WTC11 (cell line): ENCODE data around the gene TNK2. TPM values are rescaled to one million over a fixed set of nuclear protein-coding genes. Genes with fewer than 3 reads are reported as not detected.

Experiments
- ATAC-seq: fragments of 200-7000 bp; cut with Tn5 transposase; 2 replicates; pipeline ENCODE4 v1.10.0; 2021; ENCODE audit warnings: mild to moderate bottlenecking, moderate library complexity
- CTCF ChIA-PET: fragments of 300-600 bp; sonication (Branson Sonifier 250); formaldehyde crosslinking; loops from one replicate; lab custom pipeline; 2021; ENCODE audit warnings: antibody characterized with exemption; lab: Charles Lee
- POLR2A ChIA-PET: fragments of 350-600 bp; sonication (Branson Sonifier 250); formaldehyde crosslinking; loops from one replicate; lab custom pipeline; 2021; ENCODE audit warnings: antibody characterized with exemption; lab: Charles Lee
- DNase-seq: peaks from one replicate; pipeline ENCODE4 v3.0.0; 2021; ENCODE audit warnings: low spot score
- H3K27ac Mint-ChIP-seq: 2 replicates; pipeline ENCODE4 v1.8.0; 2021; ENCODE audit warnings: mixed read lengths
- H3K27me3 Mint-ChIP-seq: 2 replicates; pipeline ENCODE4 v1.8.0; 2021; ENCODE audit warnings: low read depth, mild to moderate bottlenecking, moderate library complexity, mixed read lengths
- H3K36me3 Mint-ChIP-seq: 2 replicates; pipeline ENCODE4 v1.8.0; 2021; ENCODE audit warnings: mixed read lengths
- H3K4me1 Mint-ChIP-seq: 2 replicates; pipeline ENCODE4 v1.8.0; 2022; ENCODE audit warnings: mixed read lengths
- H3K4me3 Mint-ChIP-seq: 2 replicates; pipeline ENCODE4 v1.8.0; 2021; ENCODE audit warnings: mild to moderate bottlenecking, moderate library complexity, mixed read lengths
- H3K9me3 Mint-ChIP-seq: 2 replicates; pipeline ENCODE4 v1.8.0; 2021; ENCODE audit warnings: mixed read lengths
- CREB1 ChIP-seq: sonication (generic); formaldehyde crosslinking; IDR thresholded peaks from 2 replicates; pipeline ENCODE4 v1.8.0; 2023; ENCODE audit warnings: mild to moderate bottlenecking, missing genetic modification reagents
- CREM ChIP-seq: sonication (generic); formaldehyde crosslinking; IDR thresholded peaks from 2 replicates; pipeline ENCODE4 v1.8.1; 2022; ENCODE audit warnings: mild to moderate bottlenecking, missing genetic modification reagents, moderate library complexity
- JUN ChIP-seq: sonication (generic); formaldehyde crosslinking; IDR thresholded peaks from 2 replicates; pipeline ENCODE4 v1.8.0; 2023; ENCODE audit warnings: mild to moderate bottlenecking, missing genetic modification reagents
- KAT7 ChIP-seq: sonication (generic); formaldehyde crosslinking; IDR thresholded peaks from 2 replicates; pipeline ENCODE4 v1.8.1; 2023; ENCODE audit warnings: missing genetic modification reagents, mild to moderate bottlenecking, borderline replicate concordance
- NFYB ChIP-seq: sonication (generic); formaldehyde crosslinking; conservative IDR thresholded peaks from 2 replicates; pipeline ENCODE4 v1.8.0; 2022; ENCODE audit warnings: low read depth, missing genetic modification reagents
- NR3C1 ChIP-seq: sonication (generic); formaldehyde crosslinking; conservative IDR thresholded peaks from 2 replicates; pipeline ENCODE4 v1.8.1; 2023; ENCODE audit warnings: low read depth, mild to moderate bottlenecking, missing genetic modification reagents
- TP53 ChIP-seq: sonication (generic); formaldehyde crosslinking; IDR thresholded peaks from 2 replicates; pipeline ENCODE4 v1.8.1; 2023; ENCODE audit warnings: mild to moderate bottlenecking, missing genetic modification reagents
- ZNF219 ChIP-seq: sonication (generic); formaldehyde crosslinking; IDR thresholded peaks from 2 replicates; pipeline ENCODE4 v1.8.0; 2023; ENCODE audit warnings: missing genetic modification reagents, mild to moderate bottlenecking, borderline replicate concordance
- total RNA-seq: library from RNA; stranded (reverse); gene quantifications from 3 replicates; pipeline ENCODE4 v1.2.3, GENCODE V29; 2021
- TF ChIP-seq, protein P1 (sequence below): fragments of 250-450 bp; sonication (Bioruptor Pico); IDR thresholded peaks from 2 replicates; pipeline ENCODE4 v1.9.0; 2021; ENCODE audit warnings: mild to moderate bottlenecking, borderline replicate concordance
- TF ChIP-seq, protein P2 (sequence below): sonication (generic); formaldehyde crosslinking; IDR thresholded peaks from 2 replicates; pipeline ENCODE4 v1.8.1; 2022; ENCODE audit warnings: mild to moderate bottlenecking, moderate library complexity, missing genetic modification reagents
- TF ChIP-seq, protein P3 (sequence below): fragments of 250-450 bp; sonication (Bioruptor Pico); IDR thresholded peaks from 2 replicates; pipeline ENCODE4 v1.9.0; 2021; ENCODE audit warnings: moderate library complexity, mild to moderate bottlenecking, inconsistent platforms, borderline replicate concordance
- TF ChIP-seq, protein P4 (sequence below): sonication (generic); formaldehyde crosslinking; IDR thresholded peaks from 2 replicates; pipeline ENCODE4 v1.8.1; 2023; ENCODE audit warnings: mild to moderate bottlenecking, missing genetic modification reagents, borderline replicate concordance
- TF ChIP-seq, protein P5 (sequence below): sonication (generic); formaldehyde crosslinking; IDR thresholded peaks from 2 replicates; pipeline ENCODE4 v1.8.1; 2023; ENCODE audit warnings: mild to moderate bottlenecking, missing genetic modification reagents
- TF ChIP-seq, protein P6 (sequence below): sonication (generic); formaldehyde crosslinking; IDR thresholded peaks from 2 replicates; pipeline ENCODE4 v1.8.0; 2023; ENCODE audit warnings: missing genetic modification reagents, mild to moderate bottlenecking, borderline replicate concordance
- TF ChIP-seq, protein P7 (sequence below): fragments of 250-450 bp; sonication (Bioruptor Pico); IDR thresholded peaks from 2 replicates; pipeline ENCODE4 v1.9.0; 2021; ENCODE audit warnings: mild to moderate bottlenecking
- TF ChIP-seq, protein P8 (sequence below): sonication (generic); formaldehyde crosslinking; conservative IDR thresholded peaks from 2 replicates; pipeline ENCODE4 v1.8.1; 2023; ENCODE audit warnings: mild to moderate bottlenecking, low read depth, missing genetic modification reagents, moderate library complexity

The TNK2 gene
- total RNA-seq, 1 experiment from 2014 or later, result 58.4 TPM

DNA sequence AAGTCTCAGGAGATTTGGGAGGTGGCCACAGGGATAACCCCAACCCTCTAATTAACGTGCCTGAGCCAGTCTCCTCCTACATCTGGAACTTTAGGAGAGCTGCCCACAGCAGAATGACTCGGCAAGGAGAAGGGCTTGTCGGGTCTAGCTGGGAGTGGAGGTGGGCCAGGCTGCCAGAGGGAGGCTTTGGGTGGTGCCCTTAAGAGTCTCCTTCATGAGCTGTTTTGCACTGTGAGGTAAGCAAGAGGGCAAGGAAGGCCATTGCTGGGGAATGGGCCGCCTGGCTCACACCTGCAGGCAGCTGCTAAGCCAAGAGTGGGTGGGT is 3.6 kb upstream of the TNK2 start:
- H3K9me3 Mint-ChIP-seq, result no peaks in the 10 kb centered on the region
- DNase-seq (no peak), ATAC-seq (no peak)
- no peak overlapping the region for H3K4me3 Mint-ChIP-seq
- no peak overlapping the region for H3K27ac Mint-ChIP-seq
- no peaks in the 10 kb centered on the region for H3K36me3 Mint-ChIP-seq
- peaks cover 37% of the 10 kb centered on the region for H3K4me1 Mint-ChIP-seq
- CTCF ChIA-PET, result interaction anchor here (1.3 to 2.3 kb wide), 4 partner anchors 14 to 52 kb away, joined by 3 to 19 read pairs (median 7); no protein-coding TSS in a partner anchor
- TF ChIP-seq, protein P1, sequence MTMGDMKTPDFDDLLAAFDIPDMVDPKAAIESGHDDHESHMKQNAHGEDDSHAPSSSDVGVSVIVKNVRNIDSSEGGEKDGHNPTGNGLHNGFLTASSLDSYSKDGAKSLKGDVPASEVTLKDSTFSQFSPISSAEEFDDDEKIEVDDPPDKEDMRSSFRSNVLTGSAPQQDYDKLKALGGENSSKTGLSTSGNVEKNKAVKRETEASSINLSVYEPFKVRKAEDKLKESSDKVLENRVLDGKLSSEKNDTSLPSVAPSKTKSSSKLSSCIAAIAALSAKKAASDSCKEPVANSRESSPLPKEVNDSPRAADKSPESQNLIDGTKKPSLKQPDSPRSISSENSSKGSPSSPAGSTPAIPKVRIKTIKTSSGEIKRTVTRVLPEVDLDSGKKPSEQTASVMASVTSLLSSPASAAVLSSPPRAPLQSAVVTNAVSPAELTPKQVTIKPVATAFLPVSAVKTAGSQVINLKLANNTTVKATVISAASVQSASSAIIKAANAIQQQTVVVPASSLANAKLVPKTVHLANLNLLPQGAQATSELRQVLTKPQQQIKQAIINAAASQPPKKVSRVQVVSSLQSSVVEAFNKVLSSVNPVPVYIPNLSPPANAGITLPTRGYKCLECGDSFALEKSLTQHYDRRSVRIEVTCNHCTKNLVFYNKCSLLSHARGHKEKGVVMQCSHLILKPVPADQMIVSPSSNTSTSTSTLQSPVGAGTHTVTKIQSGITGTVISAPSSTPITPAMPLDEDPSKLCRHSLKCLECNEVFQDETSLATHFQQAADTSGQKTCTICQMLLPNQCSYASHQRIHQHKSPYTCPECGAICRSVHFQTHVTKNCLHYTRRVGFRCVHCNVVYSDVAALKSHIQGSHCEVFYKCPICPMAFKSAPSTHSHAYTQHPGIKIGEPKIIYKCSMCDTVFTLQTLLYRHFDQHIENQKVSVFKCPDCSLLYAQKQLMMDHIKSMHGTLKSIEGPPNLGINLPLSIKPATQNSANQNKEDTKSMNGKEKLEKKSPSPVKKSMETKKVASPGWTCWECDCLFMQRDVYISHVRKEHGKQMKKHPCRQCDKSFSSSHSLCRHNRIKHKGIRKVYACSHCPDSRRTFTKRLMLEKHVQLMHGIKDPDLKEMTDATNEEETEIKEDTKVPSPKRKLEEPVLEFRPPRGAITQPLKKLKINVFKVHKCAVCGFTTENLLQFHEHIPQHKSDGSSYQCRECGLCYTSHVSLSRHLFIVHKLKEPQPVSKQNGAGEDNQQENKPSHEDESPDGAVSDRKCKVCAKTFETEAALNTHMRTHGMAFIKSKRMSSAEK (CRISPR knock-in tag), result no peak
- TF ChIP-seq TP53 (CRISPR knock-in tag) (no peak), NFYB (CRISPR knock-in tag) (no peak), CREB1 (CRISPR knock-in tag) (no peak), JUN (CRISPR knock-in tag) (no peak), ZNF219 (CRISPR knock-in tag) (no peak), KAT7 (no peak), CREM (no peak), NR3C1 (CRISPR knock-in tag) (no peak)
- TF ChIP-seq, protein P2, sequence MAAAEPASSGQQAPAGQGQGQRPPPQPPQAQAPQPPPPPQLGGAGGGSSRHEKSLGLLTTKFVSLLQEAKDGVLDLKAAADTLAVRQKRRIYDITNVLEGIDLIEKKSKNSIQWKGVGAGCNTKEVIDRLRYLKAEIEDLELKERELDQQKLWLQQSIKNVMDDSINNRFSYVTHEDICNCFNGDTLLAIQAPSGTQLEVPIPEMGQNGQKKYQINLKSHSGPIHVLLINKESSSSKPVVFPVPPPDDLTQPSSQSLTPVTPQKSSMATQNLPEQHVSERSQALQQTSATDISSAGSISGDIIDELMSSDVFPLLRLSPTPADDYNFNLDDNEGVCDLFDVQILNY (CRISPR knock-in tag), result no peak
- TF ChIP-seq, protein P3, sequence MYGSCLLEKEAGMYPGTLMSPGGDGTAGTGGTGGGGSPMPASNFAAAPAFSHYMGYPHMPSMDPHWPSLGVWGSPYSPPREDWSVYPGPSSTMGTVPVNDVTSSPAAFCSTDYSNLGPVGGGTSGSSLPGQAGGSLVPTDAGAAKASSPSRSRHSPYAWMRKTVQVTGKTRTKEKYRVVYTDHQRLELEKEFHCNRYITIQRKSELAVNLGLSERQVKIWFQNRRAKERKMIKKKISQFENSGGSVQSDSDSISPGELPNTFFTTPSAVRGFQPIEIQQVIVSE (CRISPR knock-in tag), result no peak
- TF ChIP-seq, protein P4, sequence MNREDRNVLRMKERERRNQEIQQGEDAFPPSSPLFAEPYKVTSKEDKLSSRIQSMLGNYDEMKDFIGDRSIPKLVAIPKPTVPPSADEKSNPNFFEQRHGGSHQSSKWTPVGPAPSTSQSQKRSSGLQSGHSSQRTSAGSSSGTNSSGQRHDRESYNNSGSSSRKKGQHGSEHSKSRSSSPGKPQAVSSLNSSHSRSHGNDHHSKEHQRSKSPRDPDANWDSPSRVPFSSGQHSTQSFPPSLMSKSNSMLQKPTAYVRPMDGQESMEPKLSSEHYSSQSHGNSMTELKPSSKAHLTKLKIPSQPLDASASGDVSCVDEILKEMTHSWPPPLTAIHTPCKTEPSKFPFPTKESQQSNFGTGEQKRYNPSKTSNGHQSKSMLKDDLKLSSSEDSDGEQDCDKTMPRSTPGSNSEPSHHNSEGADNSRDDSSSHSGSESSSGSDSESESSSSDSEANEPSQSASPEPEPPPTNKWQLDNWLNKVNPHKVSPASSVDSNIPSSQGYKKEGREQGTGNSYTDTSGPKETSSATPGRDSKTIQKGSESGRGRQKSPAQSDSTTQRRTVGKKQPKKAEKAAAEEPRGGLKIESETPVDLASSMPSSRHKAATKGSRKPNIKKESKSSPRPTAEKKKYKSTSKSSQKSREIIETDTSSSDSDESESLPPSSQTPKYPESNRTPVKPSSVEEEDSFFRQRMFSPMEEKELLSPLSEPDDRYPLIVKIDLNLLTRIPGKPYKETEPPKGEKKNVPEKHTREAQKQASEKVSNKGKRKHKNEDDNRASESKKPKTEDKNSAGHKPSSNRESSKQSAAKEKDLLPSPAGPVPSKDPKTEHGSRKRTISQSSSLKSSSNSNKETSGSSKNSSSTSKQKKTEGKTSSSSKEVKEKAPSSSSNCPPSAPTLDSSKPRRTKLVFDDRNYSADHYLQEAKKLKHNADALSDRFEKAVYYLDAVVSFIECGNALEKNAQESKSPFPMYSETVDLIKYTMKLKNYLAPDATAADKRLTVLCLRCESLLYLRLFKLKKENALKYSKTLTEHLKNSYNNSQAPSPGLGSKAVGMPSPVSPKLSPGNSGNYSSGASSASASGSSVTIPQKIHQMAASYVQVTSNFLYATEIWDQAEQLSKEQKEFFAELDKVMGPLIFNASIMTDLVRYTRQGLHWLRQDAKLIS, result no peak
- TF ChIP-seq, protein P5, sequence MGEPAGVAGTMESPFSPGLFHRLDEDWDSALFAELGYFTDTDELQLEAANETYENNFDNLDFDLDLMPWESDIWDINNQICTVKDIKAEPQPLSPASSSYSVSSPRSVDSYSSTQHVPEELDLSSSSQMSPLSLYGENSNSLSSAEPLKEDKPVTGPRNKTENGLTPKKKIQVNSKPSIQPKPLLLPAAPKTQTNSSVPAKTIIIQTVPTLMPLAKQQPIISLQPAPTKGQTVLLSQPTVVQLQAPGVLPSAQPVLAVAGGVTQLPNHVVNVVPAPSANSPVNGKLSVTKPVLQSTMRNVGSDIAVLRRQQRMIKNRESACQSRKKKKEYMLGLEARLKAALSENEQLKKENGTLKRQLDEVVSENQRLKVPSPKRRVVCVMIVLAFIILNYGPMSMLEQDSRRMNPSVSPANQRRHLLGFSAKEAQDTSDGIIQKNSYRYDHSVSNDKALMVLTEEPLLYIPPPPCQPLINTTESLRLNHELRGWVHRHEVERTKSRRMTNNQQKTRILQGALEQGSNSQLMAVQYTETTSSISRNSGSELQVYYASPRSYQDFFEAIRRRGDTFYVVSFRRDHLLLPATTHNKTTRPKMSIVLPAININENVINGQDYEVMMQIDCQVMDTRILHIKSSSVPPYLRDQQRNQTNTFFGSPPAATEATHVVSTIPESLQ, result no peak
- TF ChIP-seq, protein P6, sequence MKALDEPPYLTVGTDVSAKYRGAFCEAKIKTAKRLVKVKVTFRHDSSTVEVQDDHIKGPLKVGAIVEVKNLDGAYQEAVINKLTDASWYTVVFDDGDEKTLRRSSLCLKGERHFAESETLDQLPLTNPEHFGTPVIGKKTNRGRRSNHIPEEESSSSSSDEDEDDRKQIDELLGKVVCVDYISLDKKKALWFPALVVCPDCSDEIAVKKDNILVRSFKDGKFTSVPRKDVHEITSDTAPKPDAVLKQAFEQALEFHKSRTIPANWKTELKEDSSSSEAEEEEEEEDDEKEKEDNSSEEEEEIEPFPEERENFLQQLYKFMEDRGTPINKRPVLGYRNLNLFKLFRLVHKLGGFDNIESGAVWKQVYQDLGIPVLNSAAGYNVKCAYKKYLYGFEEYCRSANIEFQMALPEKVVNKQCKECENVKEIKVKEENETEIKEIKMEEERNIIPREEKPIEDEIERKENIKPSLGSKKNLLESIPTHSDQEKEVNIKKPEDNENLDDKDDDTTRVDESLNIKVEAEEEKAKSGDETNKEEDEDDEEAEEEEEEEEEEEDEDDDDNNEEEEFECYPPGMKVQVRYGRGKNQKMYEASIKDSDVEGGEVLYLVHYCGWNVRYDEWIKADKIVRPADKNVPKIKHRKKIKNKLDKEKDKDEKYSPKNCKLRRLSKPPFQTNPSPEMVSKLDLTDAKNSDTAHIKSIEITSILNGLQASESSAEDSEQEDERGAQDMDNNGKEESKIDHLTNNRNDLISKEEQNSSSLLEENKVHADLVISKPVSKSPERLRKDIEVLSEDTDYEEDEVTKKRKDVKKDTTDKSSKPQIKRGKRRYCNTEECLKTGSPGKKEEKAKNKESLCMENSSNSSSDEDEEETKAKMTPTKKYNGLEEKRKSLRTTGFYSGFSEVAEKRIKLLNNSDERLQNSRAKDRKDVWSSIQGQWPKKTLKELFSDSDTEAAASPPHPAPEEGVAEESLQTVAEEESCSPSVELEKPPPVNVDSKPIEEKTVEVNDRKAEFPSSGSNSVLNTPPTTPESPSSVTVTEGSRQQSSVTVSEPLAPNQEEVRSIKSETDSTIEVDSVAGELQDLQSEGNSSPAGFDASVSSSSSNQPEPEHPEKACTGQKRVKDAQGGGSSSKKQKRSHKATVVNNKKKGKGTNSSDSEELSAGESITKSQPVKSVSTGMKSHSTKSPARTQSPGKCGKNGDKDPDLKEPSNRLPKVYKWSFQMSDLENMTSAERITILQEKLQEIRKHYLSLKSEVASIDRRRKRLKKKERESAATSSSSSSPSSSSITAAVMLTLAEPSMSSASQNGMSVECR (CRISPR knock-in tag), result no peak
- TF ChIP-seq, protein P7, sequence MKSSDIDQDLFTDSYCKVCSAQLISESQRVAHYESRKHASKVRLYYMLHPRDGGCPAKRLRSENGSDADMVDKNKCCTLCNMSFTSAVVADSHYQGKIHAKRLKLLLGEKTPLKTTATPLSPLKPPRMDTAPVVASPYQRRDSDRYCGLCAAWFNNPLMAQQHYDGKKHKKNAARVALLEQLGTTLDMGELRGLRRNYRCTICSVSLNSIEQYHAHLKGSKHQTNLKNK (CRISPR knock-in tag), result no peak
- TF ChIP-seq, protein P8, sequence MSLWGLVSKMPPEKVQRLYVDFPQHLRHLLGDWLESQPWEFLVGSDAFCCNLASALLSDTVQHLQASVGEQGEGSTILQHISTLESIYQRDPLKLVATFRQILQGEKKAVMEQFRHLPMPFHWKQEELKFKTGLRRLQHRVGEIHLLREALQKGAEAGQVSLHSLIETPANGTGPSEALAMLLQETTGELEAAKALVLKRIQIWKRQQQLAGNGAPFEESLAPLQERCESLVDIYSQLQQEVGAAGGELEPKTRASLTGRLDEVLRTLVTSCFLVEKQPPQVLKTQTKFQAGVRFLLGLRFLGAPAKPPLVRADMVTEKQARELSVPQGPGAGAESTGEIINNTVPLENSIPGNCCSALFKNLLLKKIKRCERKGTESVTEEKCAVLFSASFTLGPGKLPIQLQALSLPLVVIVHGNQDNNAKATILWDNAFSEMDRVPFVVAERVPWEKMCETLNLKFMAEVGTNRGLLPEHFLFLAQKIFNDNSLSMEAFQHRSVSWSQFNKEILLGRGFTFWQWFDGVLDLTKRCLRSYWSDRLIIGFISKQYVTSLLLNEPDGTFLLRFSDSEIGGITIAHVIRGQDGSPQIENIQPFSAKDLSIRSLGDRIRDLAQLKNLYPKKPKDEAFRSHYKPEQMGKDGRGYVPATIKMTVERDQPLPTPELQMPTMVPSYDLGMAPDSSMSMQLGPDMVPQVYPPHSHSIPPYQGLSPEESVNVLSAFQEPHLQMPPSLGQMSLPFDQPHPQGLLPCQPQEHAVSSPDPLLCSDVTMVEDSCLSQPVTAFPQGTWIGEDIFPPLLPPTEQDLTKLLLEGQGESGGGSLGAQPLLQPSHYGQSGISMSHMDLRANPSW (CRISPR knock-in tag), result no peak
- POLR2A ChIA-PET, result no interaction called here
- H3K27me3 Mint-ChIP-seq, result peaks cover 13% of the 10 kb centered on the region
